Uterus (tissue), 4 donors: ENCODE data around the gene CBLB. TPM values are rescaled to one million over a fixed set of nuclear protein-coding genes. Genes with fewer than 3 reads are reported as not detected.

Experiments
- DNase-seq, 2 donors: peaks; one replicate each; pipeline ENCODE4 v3.0.0-alpha.2; 2019 to 2020
- H3K27ac ChIP-seq, 2 donors: fragments of 200-600 bp; sonication (generic); 1 replicate in 1 of 2; 2 replicates in 1 of 2; pipeline ENCODE4 v1.5.1; 2016 to 2018
- H3K27me3 ChIP-seq, 2 donors: fragments of 200-600 bp; sonication (generic); one replicate each; pipeline ENCODE4 v1.5.1; 2018 to 2019; ENCODE audit warnings: control low read depth in 1 of 2
- H3K36me3 ChIP-seq, 2 donors: fragments of 200-600 bp; sonication (generic); one replicate each; pipeline ENCODE4 v1.5.1; 2019; ENCODE audit warnings: control low read depth in 1 of 2
- H3K4me1 ChIP-seq, 2 donors: fragments of 200-600 bp; sonication (generic); one replicate each; pipeline ENCODE4 v1.5.1; 2018 to 2019; ENCODE audit warnings: control low read depth in 1 of 2
- H3K4me3 ChIP-seq, 2 donors: fragments of 200-600 bp; sonication (generic); 1 replicate in 1 of 2; 2 replicates in 1 of 2; pipeline ENCODE4 v1.5.1; 2018 to 2019; ENCODE audit warnings: mild to moderate bottlenecking in 1 of 2
- H3K9me3 ChIP-seq, 2 donors: fragments of 200-600 bp; sonication (generic); one replicate each; pipeline ENCODE4 v1.5.1; 2019; ENCODE audit warnings: control low read depth in 1 of 2
- POLR2A ChIP-seq, 2 donors: fragments of 450-650 bp; IDR thresholded peaks; one replicate each; pipeline ENCODE4 v1.6.1; 2016; ENCODE audit warnings: antibody characterized with exemption in 2 of 2, mild to moderate bottlenecking in 1 of 2, moderate library complexity in 1 of 2
- intact Hi-C: fragments of 100-400 bp; cut with DNase I; formaldehyde crosslinking; loops from one replicate; pipeline ENCODE4 v1.15.1; 2023; ENCODE audit warnings: low total_unique reads
- total RNA-seq, 4 donors: library from RNA; depleted of rRNA in 3 of 4; stranded (reverse); fragments of >200 nt in 3 of 4; gene quantifications; one replicate each; pipeline versions ENCODE4 v1.1.0 to v1.2.4, GENCODE V29; 2014 to 2023
- TF ChIP-seq, protein P1 (sequence below), 4 experiments: fragments of 200-600 bp in 2 of 4; fragments of 450-650 bp in 2 of 4; sonication (generic) in 2 of 4; IDR thresholded peaks; one replicate each; pipeline ENCODE4 v1.5.1; 2016 to 2019; ENCODE audit warnings: antibody characterized with exemption in 4 of 4, mild to moderate bottlenecking in 2 of 4, moderate library complexity in 1 of 4
- donor health status: DM: yes; HTN: yes; CAD: no.

Gene CBLB
- total RNA-seq, 4 donors from 2014 or later, result 26.1 to 86.2 (median 44.5) TPM

DNA sequence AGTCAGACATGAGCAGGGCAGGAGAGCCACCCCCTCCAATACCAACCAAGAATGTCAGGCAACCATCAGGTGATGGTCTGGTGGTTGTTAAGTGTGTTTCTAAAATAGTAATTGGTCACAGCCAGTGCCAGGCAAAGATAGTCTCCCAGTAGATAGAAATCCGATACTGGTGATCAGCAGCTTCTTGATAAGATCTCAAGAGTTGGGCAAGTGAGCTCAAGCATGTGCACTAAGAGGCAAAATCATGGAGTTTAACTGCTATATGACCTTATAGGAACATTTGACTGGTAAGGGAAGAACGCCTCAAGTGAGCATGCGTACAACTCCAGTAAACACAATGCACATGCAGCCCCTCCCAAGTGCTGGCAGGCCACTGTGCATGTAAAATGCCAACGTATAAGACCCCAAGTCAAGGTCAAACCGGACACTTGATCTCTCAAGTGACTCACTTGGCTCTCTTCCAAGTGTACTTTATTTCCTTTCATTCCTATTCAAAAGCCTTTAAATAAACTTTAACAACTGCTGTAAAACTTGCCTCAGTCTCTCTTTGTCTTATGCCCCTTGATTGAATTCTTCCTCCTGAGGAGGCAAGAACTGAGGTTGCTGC lies 36.0 kb upstream of the CBLB start:
- no peaks in the 10 kb centered on the region for H3K36me3 ChIP-seq
- no peaks in the 10 kb centered on the region for H3K9me3 ChIP-seq
- intact Hi-C loops, result no loop called here
- H3K27me3 ChIP-seq, result no peaks in the 10 kb centered on the region
- H3K4me1 ChIP-seq, result no peaks in the 10 kb centered on the region
- no peak for DNase-seq
- no peak overlapping the region for H3K4me3 ChIP-seq
- no peak overlapping the region for H3K27ac ChIP-seq
- TF ChIP-seq, protein P1, sequence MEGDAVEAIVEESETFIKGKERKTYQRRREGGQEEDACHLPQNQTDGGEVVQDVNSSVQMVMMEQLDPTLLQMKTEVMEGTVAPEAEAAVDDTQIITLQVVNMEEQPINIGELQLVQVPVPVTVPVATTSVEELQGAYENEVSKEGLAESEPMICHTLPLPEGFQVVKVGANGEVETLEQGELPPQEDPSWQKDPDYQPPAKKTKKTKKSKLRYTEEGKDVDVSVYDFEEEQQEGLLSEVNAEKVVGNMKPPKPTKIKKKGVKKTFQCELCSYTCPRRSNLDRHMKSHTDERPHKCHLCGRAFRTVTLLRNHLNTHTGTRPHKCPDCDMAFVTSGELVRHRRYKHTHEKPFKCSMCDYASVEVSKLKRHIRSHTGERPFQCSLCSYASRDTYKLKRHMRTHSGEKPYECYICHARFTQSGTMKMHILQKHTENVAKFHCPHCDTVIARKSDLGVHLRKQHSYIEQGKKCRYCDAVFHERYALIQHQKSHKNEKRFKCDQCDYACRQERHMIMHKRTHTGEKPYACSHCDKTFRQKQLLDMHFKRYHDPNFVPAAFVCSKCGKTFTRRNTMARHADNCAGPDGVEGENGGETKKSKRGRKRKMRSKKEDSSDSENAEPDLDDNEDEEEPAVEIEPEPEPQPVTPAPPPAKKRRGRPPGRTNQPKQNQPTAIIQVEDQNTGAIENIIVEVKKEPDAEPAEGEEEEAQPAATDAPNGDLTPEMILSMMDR (IDR thresholded peaks at IDR 0.05), result no peak
- TF ChIP-seq POLR2A (IDR thresholded peaks at IDR 0.05), result no peak

DNA sequence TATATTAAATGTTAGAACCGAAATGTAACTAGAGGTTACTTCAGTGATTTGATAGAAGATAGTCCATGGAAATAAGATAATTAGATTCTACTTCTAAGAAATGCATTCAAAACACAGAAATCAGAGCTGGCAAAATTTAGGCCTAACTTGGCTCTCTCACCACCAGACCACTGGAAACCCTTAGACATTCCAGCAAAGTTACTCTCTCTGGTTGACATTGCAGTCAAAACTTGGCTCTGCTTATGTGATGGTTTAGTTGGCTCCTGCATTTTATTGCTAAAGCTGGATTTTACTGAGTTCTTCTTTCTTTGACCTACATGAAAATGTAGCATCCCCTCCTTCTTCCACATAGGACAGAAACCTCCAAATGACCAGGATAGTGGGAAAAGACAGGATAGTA lies 35.4 kb upstream of the CBLB start:
- Histone ChIP-seq H3K27ac (no peak overlapping the region), H3K4me3 (no peak overlapping the region), H3K36me3 (no peaks in the 10 kb centered on the region), H3K4me1 (no peaks in the 10 kb centered on the region), H3K9me3 (no peaks in the 10 kb centered on the region), H3K27me3 (no peaks in the 10 kb centered on the region)
- TF ChIP-seq, protein P1 (IDR thresholded peaks at IDR 0.05), result no peak
- no peak for TF ChIP-seq POLR2A (IDR thresholded peaks at IDR 0.05)
- no peak for DNase-seq
- intact Hi-C loops, result no loop called here

DNA sequence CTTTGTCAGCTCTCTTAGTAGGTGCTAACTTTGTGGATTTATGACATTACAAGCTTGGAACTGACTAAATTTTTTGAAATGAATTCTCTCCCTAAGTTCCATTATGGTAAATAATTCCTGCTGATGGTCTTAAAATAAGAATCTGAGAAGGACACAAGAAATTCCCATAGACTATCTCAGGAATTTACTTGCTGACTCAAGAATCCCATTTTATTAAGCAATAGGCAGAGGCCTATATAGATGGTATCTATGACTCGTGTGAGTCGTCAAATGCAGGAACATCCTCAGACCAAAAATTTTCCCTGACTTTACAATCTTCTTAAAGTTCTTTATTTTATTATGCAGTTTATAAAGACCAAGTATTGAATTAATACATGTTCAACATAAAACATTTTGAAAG lies 30.7 kb upstream of the CBLB start:
- TF ChIP-seq, protein P1 (IDR thresholded peaks at IDR 0.05), result no peak
- no peak for TF ChIP-seq POLR2A (IDR thresholded peaks at IDR 0.05)
- H3K36me3 ChIP-seq, result no peaks in the 10 kb centered on the region
- intact Hi-C loops, result no loop called here

DNA sequence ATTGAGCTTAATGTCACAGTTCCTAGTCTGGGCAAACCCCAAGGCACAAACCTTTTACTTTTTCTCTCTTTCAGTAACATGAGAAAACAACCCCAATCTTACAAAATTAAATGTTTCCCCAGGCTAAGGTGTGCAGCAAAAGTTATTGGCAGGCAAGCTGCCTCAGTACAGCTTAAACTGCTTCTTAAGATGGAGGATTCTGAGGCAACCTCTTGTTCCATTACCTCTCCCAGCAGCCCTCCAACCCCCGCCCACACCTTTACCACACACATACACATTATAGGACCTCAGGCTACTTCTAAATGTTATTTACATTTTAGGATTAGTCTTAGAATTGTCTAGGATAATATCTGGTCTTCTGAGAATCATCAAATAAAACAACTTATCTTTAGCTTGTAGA lies 22.3 kb upstream of the CBLB start:
- H3K4me1 ChIP-seq, result no peaks in the 10 kb centered on the region
- H3K4me3 ChIP-seq, result no peak overlapping the region
- no peak overlapping the region for H3K27ac ChIP-seq
- intact Hi-C loops, result no loop called here
- H3K9me3 ChIP-seq, result no peaks in the 10 kb centered on the region
- no peaks in the 10 kb centered on the region for H3K27me3 ChIP-seq
- no peak for DNase-seq
- TF ChIP-seq, protein P1 (IDR thresholded peaks at IDR 0.05), result no peak
- no peak for TF ChIP-seq POLR2A (IDR thresholded peaks at IDR 0.05)
- no peaks in the 10 kb centered on the region for H3K36me3 ChIP-seq

More for the DNA sequence above, 30.7 kb upstream of the CBLB start:
- Histone ChIP-seq H3K27ac (no peak overlapping the region), H3K4me1 (no peaks in the 10 kb centered on the region), H3K4me3 (no peak overlapping the region), H3K9me3 (no peaks in the 10 kb centered on the region), H3K27me3 (no peaks in the 10 kb centered on the region)
- DNase-seq, result no peak

DNA sequence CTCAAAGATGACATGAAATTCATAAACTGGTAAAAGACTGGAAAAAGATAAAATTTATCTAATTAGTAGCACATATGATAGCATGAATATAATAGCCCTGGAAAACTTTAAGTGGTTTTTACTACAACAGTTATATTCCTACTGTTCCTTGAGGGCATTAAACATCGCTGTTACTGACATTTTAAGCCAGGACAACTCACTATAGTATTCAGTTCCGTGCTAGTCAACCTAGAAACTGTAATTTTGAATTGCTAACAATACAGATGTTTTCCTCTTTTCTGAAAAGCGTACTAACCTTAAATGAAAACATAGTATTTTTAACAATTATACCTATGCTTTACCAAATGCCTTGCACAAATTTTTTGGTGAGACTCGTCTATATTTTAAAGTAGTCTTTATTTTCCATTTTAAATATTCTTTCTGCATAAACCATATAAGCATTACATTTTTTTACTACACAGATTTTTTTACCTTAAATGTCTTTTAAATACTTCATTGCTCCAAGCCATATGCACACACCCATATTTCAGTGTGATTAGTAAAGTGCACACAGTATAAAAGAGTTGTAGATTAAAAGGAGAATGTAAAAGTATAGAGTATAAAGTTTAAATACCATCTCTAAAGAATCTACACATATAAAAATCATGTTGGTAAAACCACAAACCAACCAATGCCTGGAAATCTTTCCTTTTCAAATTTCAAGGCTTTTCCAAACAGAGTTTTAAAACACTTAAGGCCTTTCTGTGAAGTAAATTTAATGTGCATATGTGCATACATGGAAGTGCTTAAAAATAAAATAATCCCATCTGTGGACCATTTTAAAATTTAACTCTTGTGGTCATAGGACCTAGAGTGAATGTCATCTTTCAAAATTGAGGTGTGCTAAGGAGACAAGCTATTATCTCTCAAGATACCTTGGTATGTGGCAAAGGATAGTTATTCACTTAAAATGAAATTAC lies 20.1 kb upstream of the CBLB start:
- H3K4me3 ChIP-seq, result no peak overlapping the region
- no peak for TF ChIP-seq POLR2A (IDR thresholded peaks at IDR 0.05)
- TF ChIP-seq, protein P1 (IDR thresholded peaks at IDR 0.05), result no peak
- intact Hi-C loops, result no loop called here
- H3K36me3 ChIP-seq, result no peaks in the 10 kb centered on the region
- H3K4me1 ChIP-seq, result no peaks in the 10 kb centered on the region
- no peak for DNase-seq
- no peak overlapping the region for H3K27ac ChIP-seq
- H3K9me3 ChIP-seq, result no peaks in the 10 kb centered on the region
- no peaks in the 10 kb centered on the region for H3K27me3 ChIP-seq
